Left lung (tissue), 10 donors: ENCODE results near the gene ACSS3. TPM values are rescaled to one million over a fixed set of nuclear protein-coding genes. Genes with fewer than 3 reads are reported as not detected.
"Not testable (repeated sequence)": the region's sequence is repeated elsewhere in the genome, so short reads cannot be mapped to it uniquely, and the experiment has no call there.

Experiments
- ATAC-seq: fragments of 200-7000 bp; cut with Tn5 transposase; one replicate; pipeline ENCODE4 v1.9.1; 2020; ENCODE audit warnings: moderate library complexity
- DNase-seq, 4 donors: peaks; one replicate each; pipeline ENCODE4 v3.0.0-alpha.2; 2013 to 2020
- H3K27ac ChIP-seq, 2 donors: fragments of 200-600 bp; sonication (generic) in 1 of 2; one replicate each; pipeline versions ENCODE4 v1.5.0 to v1.8.0; 2020 to 2021
- H3K27me3 ChIP-seq, 2 donors: fragments of 200-600 bp; sonication (generic) in 1 of 2; one replicate each; pipeline versions ENCODE4 v1.5.0 to v1.8.0; 2020 to 2021
- H3K36me3 ChIP-seq, 2 donors: fragments of 200-600 bp; sonication (generic) in 1 of 2; one replicate each; pipeline versions ENCODE4 v1.5.0 to v1.8.0; 2020 to 2021
- H3K4me1 ChIP-seq, 2 donors: fragments of 200-600 bp; one replicate each; pipeline ENCODE4 v1.8.0; 2021
- H3K4me3 ChIP-seq, 2 donors: fragments of 200-600 bp; sonication (generic) in 1 of 2; one replicate each; pipeline versions ENCODE4 v1.5.0 to v1.8.0; 2020 to 2021; ENCODE audit warnings: mild to moderate bottlenecking in 1 of 2
- H3K9me3 ChIP-seq, 2 donors: fragments of 200-600 bp; sonication (generic) in 1 of 2; one replicate each; pipeline versions ENCODE4 v1.5.0 to v1.8.0; 2020 to 2021
- CTCF ChIP-seq, 2 donors: fragments of 200-600 bp; sonication (generic) in 1 of 2; IDR thresholded peaks; one replicate each; pipeline versions ENCODE4 v1.5.0 to v1.8.0; 2021; ENCODE audit warnings: antibody characterized with exemption in 2 of 2
- intact Hi-C, 2 donors: fragments of 100-400 bp; cut with DNase I; formaldehyde crosslinking; loops; one replicate each; pipeline versions ENCODE4 v1.11.2 to v1.14.2; 2022
- polyA plus RNA-seq, 6 donors: library from polyadenylated mRNA; unstranded; fragments of 120-200 nt; gene quantifications; one replicate each; pipeline ENCODE4 v1.2.1, GENCODE V29; 2013; ENCODE audit not compliant: insufficient read length in 6 of 6
- total RNA-seq, 2 donors: library from RNA; stranded (reverse); fragmentation: NEBNext Ultra II Directional; extraction: Animal tissue kit (Norgen Biotek cat#: 25700); gene quantifications; one replicate each; pipeline ENCODE4 v1.2.1, GENCODE V29; 2021
- donor health status: DM: no; HTN: yes; CAD: no.
- donor health status: DM: no; HTN: no; CAD: no.

The ACSS3 gene
- total and polyA plus RNA-seq, 8 donors: 22.9 to 42.7 (median 30.1) TPM

- Histone ChIP-seq H3K36me3 (no peaks in the 10 kb centered on the region), H3K9me3 (no peaks in the 10 kb centered on the region), H3K27ac (no peak overlapping the region), H3K4me3 (no peak overlapping the region), H3K27me3 (no peaks in the 10 kb centered on the region), H3K4me1 (no peaks in the 10 kb centered on the region)
- no peak for ATAC-seq
- intact Hi-C loops: no loop called here
- TF ChIP-seq CTCF (IDR thresholded peaks at IDR 0.05): no peak
- no peak for DNase-seq
Measured at GRCh38 chr12:81196595-81196994, 118.7 kb downstream of the ACSS3 start.

- intact Hi-C loops, H3K4me3 ChIP-seq, DNase-seq, H3K36me3 ChIP-seq, H3K9me3 ChIP-seq, H3K27ac ChIP-seq, H3K4me1 ChIP-seq, H3K27me3 ChIP-seq, ATAC-seq: not testable (repeated sequence)
Measured at GRCh38 chr12:81200561-81200960, 122.7 kb downstream of the ACSS3 start.

GRCh38 chr12:81203671-81204204 is 125.9 kb downstream of the ACSS3 start:
- no peak for DNase-seq
- Histone ChIP-seq H3K9me3 (no peaks in the 10 kb centered on the region), H3K27ac (no peak overlapping the region), H3K27me3 (no peaks in the 10 kb centered on the region), H3K4me1 (no peaks in the 10 kb centered on the region), H3K4me3 (no peak overlapping the region), H3K36me3 (no peaks in the 10 kb centered on the region)
- TF ChIP-seq CTCF (IDR thresholded peaks at IDR 0.05): no peak
- no peak for ATAC-seq
- intact Hi-C loops: no loop called here

DNA sequence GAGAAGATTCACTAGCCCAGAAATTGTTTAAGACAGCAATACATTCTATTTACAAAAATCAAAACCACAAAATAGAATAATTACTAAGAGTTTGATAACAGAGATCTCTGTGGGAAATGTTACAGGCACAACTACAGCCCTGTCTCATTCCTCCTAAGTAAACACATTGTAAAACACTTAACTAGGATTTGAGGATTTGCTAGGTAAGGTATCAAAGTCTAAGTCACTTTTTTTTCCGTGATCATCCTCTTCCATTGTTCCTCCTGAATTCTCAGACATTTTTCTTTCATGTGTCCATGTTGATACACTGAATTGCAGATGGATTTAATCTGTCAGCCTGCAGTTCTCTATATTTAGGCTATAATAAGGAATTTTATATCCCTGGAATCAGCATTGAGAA is 127.5 kb downstream of the ACSS3 start:
- intact Hi-C loops: no loop called here
- H3K36me3 ChIP-seq: no peaks in the 10 kb centered on the region
- TF ChIP-seq CTCF (IDR thresholded peaks at IDR 0.05): no peak
- DNase-seq (no peak), ATAC-seq (no peak)
- H3K4me1 ChIP-seq: no peaks in the 10 kb centered on the region
- H3K9me3 ChIP-seq: no peaks in the 10 kb centered on the region
- H3K27me3 ChIP-seq: no peaks in the 10 kb centered on the region
- H3K4me3 ChIP-seq: no peak overlapping the region
- no peak overlapping the region for H3K27ac ChIP-seq

DNA sequence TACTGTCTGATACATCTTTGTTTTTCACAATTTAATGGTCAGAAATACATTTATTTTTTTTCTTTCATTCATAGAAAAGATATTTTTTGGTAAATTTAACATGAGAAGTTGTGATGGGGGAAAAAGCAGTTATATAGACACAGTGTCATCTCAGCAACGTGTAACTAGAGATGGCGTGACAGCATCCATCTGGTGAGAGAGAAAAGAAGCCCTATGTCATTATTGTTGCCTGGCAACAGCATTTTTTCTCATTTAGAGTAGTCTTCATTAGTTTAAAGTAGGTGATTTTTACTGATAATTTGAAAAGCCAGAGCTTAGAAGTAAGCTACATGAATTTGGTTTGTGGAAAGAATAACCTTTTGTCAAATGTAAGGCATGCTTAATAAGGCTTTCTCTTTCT is 128.6 kb downstream of the ACSS3 start:
- DNase-seq (peak in 1 of 4 donors; percentile 13), ATAC-seq (no peak)
- Histone ChIP-seq H3K9me3 (no peaks in the 10 kb centered on the region), H3K27ac (no peak overlapping the region), H3K36me3 (no peaks in the 10 kb centered on the region), H3K4me1 (no peaks in the 10 kb centered on the region), H3K27me3 (no peaks in the 10 kb centered on the region), H3K4me3 (no peak overlapping the region)
- intact Hi-C loops: no loop called here
- no peak for TF ChIP-seq CTCF (IDR thresholded peaks at IDR 0.05)

DNA sequence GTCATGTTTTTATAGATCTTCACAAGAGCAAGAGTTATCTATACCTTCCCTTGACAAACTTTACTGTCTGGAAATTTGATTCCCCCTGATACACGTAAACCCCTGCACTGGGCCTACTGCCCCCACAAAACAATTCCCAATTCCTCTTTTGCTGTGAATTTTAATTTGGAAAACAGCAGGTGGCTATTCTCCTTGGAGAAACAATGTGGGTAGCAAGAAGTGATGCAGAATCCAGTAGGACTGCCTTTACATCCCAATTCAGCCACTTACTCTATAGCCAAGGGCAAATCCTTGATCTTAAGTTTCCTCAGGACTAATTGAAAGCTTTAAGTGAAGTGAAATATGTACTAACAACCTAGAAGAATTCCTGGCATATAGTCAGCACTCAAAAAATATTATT is 129.3 kb downstream of the ACSS3 start:
- H3K36me3 ChIP-seq: no peaks in the 10 kb centered on the region
- no peak overlapping the region for H3K4me3 ChIP-seq
- no peak for TF ChIP-seq CTCF (IDR thresholded peaks at IDR 0.05)
- DNase-seq: no peak
- ATAC-seq: no peak
- no peak overlapping the region for H3K27ac ChIP-seq
- no peaks in the 10 kb centered on the region for H3K4me1 ChIP-seq
- no peaks in the 10 kb centered on the region for H3K27me3 ChIP-seq
- no peaks in the 10 kb centered on the region for H3K9me3 ChIP-seq
- intact Hi-C loops: no loop called here
